ENCODE data around the gene TXNRD3. TPM values are rescaled to one million over a fixed set of nuclear protein-coding genes. Genes with fewer than 3 reads are reported as not detected.

Gene TXNRD3
- total RNA-seq, 1 donor from 2014 or later, result 7.6 TPM

GRCh38 chr3:126581569-126581968 lies 73.4 kb downstream of the TXNRD3 start:
- Histone ChIP-seq H3K4me3 (ENCODE audit: insufficient read depth, low read depth, low read length) (no peak overlapping the region), H2AFZ (ENCODE audit: low read depth, low read length) (no peak overlapping the region), H3K9ac (ENCODE audit: low read length) (no peak overlapping the region), H3K27ac (ENCODE audit: low read depth, low read length) (no peak overlapping the region), H3K79me2 (ENCODE audit: insufficient read depth, low read length) (no peaks in the 10 kb centered on the region), H3K4me2 (ENCODE audit: low read length) (no peak overlapping the region), H4K20me1 (ENCODE audit: insufficient read depth, low read length) (no peaks in the 10 kb centered on the region), H3K27me3 (ENCODE audit: insufficient read depth, low read length) (peaks cover 9% of the 10 kb centered on the region), H3K9me3 (ENCODE audit: insufficient read depth, low read depth, low read length) (no peaks in the 10 kb centered on the region), H3K36me3 (ENCODE audit: insufficient read depth, low read length) (no peaks in the 10 kb centered on the region), H3K4me1 (ENCODE audit: insufficient read depth, low read length) (no peaks in the 10 kb centered on the region)
- Mint-ChIP-seq H3K4me3 (ENCODE audit: unreplicated experiment) (no peak overlapping the region), H3K4me1 (ENCODE audit: low read depth, unreplicated experiment) (no peaks in the 10 kb centered on the region), H3K27ac (ENCODE audit: unreplicated experiment) (no peak overlapping the region), H3K27me3 (ENCODE audit: low read depth, unreplicated experiment) (peaks cover 45% of the 10 kb centered on the region), H3K9me3 (ENCODE audit: unreplicated experiment) (no peaks in the 10 kb centered on the region), H3K36me3 (ENCODE audit: low read depth, unreplicated experiment) (no peaks in the 10 kb centered on the region)
- FAIRE-seq (no peak), DNase-seq (ENCODE audit: low read depth) (no peak)
- TF ChIP-seq EZH2 (IDR thresholded peaks at IDR 0.05; ENCODE audit: insufficient read depth, low read length), result no peak
- TF ChIP-seq, protein P1, sequence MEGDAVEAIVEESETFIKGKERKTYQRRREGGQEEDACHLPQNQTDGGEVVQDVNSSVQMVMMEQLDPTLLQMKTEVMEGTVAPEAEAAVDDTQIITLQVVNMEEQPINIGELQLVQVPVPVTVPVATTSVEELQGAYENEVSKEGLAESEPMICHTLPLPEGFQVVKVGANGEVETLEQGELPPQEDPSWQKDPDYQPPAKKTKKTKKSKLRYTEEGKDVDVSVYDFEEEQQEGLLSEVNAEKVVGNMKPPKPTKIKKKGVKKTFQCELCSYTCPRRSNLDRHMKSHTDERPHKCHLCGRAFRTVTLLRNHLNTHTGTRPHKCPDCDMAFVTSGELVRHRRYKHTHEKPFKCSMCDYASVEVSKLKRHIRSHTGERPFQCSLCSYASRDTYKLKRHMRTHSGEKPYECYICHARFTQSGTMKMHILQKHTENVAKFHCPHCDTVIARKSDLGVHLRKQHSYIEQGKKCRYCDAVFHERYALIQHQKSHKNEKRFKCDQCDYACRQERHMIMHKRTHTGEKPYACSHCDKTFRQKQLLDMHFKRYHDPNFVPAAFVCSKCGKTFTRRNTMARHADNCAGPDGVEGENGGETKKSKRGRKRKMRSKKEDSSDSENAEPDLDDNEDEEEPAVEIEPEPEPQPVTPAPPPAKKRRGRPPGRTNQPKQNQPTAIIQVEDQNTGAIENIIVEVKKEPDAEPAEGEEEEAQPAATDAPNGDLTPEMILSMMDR (IDR thresholded peaks at IDR 0.05; ENCODE audit: insufficient read depth, low read depth, low read length), result no peak

DNA sequence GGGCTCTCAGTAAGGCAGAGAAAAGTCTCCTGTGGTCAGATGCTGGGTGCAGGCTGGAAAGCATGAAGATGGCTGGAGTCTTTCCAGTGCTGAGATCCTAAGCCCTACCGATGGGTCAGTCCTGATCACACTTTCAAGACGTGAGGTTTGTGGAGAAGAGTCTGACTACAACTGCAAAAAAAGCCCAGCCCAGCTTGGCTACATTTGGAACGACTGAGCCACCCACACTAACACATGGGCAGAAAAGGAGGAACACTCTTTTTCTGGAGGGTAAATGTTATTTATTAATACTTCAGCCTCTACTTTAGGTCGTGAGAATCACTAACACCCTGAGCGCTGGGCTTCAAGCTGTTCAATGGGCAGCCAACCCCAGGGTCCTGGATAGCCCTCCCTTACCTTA lies 74.2 kb downstream of the TXNRD3 start:
- DNase-seq (ENCODE audit: low read depth), result no peak
- TF ChIP-seq, protein P1 (IDR thresholded peaks at IDR 0.05; ENCODE audit: insufficient read depth, low read depth, low read length), result no peak
- TF ChIP-seq EZH2 (IDR thresholded peaks at IDR 0.05; ENCODE audit: insufficient read depth, low read length), result no peak
- no peak for FAIRE-seq
- Mint-ChIP-seq H3K4me1 (ENCODE audit: low read depth, unreplicated experiment) (no peaks in the 10 kb centered on the region), H3K27me3 (ENCODE audit: low read depth, unreplicated experiment) (peaks cover 45% of the 10 kb centered on the region), H3K4me3 (ENCODE audit: unreplicated experiment) (no peak overlapping the region), H3K27ac (ENCODE audit: unreplicated experiment) (no peak overlapping the region), H3K9me3 (ENCODE audit: unreplicated experiment) (no peaks in the 10 kb centered on the region), H3K36me3 (ENCODE audit: low read depth, unreplicated experiment) (no peaks in the 10 kb centered on the region)
- peaks cover 9% of the 10 kb centered on the region for H3K27me3 ChIP-seq (ENCODE audit: insufficient read depth, low read length)
- H3K79me2 ChIP-seq (ENCODE audit: insufficient read depth, low read length), result no peaks in the 10 kb centered on the region
- no peaks in the 10 kb centered on the region for H3K4me1 ChIP-seq (ENCODE audit: insufficient read depth, low read length)
- H3K9ac ChIP-seq (ENCODE audit: low read length), result no peak overlapping the region
- no peak overlapping the region for H2AFZ ChIP-seq (ENCODE audit: low read depth, low read length)
- H3K9me3 ChIP-seq (ENCODE audit: insufficient read depth, low read depth, low read length), result no peaks in the 10 kb centered on the region
- H3K36me3 ChIP-seq (ENCODE audit: insufficient read depth, low read length), result no peaks in the 10 kb centered on the region
- H3K27ac ChIP-seq (ENCODE audit: low read depth, low read length), result no peak overlapping the region
- no peak overlapping the region for H3K4me2 ChIP-seq (ENCODE audit: low read length)
- H3K4me3 ChIP-seq (ENCODE audit: insufficient read depth, low read depth, low read length), result no peak overlapping the region
- H4K20me1 ChIP-seq (ENCODE audit: insufficient read depth, low read length), result no peaks in the 10 kb centered on the region

DNA sequence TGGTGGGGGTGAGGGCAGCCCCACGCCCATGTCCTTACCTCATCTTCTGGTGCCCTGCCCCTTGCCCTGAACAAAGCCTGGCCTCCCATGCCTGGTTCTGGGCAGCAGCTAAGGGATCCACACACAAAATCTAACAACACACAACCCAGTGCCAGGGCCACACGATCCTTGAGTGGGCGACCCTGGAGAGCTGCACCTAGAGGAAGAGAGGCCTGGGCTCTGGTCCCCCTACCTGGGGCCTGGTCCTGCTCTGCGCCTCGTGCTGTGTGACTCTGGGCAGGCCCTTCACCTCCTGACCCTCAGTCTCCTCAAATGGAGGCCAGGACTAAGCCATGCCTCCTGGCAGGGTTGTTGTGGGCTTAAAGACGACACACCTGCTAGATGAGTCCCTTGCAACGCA lies 76.2 kb downstream of the TXNRD3 start:
- Histone ChIP-seq H3K9me3 (ENCODE audit: insufficient read depth, low read depth, low read length) (no peaks in the 10 kb centered on the region), H3K79me2 (ENCODE audit: insufficient read depth, low read length) (no peaks in the 10 kb centered on the region), H3K4me3 (ENCODE audit: insufficient read depth, low read depth, low read length) (no peak overlapping the region), H2AFZ (ENCODE audit: low read depth, low read length) (no peak overlapping the region), H4K20me1 (ENCODE audit: insufficient read depth, low read length) (no peaks in the 10 kb centered on the region), H3K4me1 (ENCODE audit: insufficient read depth, low read length) (no peaks in the 10 kb centered on the region), H3K36me3 (ENCODE audit: insufficient read depth, low read length) (no peaks in the 10 kb centered on the region), H3K4me2 (ENCODE audit: low read length) (no peak overlapping the region), H3K9ac (ENCODE audit: low read length) (no peak overlapping the region), H3K27me3 (ENCODE audit: insufficient read depth, low read length) (peaks cover 8% of the 10 kb centered on the region), H3K27ac (ENCODE audit: low read depth, low read length) (no peak overlapping the region)
- H3K4me1 Mint-ChIP-seq (ENCODE audit: low read depth, unreplicated experiment), result no peaks in the 10 kb centered on the region
- DNase-seq (ENCODE audit: low read depth) (no peak), FAIRE-seq (no peak)
- no peak overlapping the region for H3K4me3 Mint-ChIP-seq (ENCODE audit: unreplicated experiment)
- no peak overlapping the region for H3K27ac Mint-ChIP-seq (ENCODE audit: unreplicated experiment)
- H3K36me3 Mint-ChIP-seq (ENCODE audit: low read depth, unreplicated experiment), result no peaks in the 10 kb centered on the region
- TF ChIP-seq, protein P1 (IDR thresholded peaks at IDR 0.05; ENCODE audit: insufficient read depth, low read depth, low read length), result no peak
- H3K27me3 Mint-ChIP-seq (ENCODE audit: low read depth, unreplicated experiment), result peaks cover 42% of the 10 kb centered on the region
- no peaks in the 10 kb centered on the region for H3K9me3 Mint-ChIP-seq (ENCODE audit: unreplicated experiment)
